Loucy (cell line): ENCODE data around the gene ASCC2.
"Not testable (repeated sequence)": the region's sequence is repeated elsewhere in the genome, so short reads cannot be mapped to it uniquely, and the experiment has no call there.

Experiments used
- H2AFZ ChIP-seq: fragments of 200-600 bp; sonication (generic); 2 replicates; pipeline ENCODE4 v1.6.0; 2016; ENCODE audit warnings: antibody characterized with exemption, mild to moderate bottlenecking, low read length, moderate library complexity
- H3F3A ChIP-seq: fragments of 200-600 bp; 2 replicates; pipeline ENCODE4 v1.6.0; 2016; ENCODE audit warnings: antibody characterized with exemption, low read depth, mild to moderate bottlenecking
- H3K27me3 ChIP-seq: fragments of 200-600 bp; sonication (generic); 2 replicates; pipeline ENCODE4 v1.6.1; 2014; ENCODE audit warnings: low read length, mild to moderate bottlenecking; ENCODE audit not compliant: insufficient read depth, poor library complexity, severe bottlenecking
- H3K36me3 ChIP-seq: fragments of 200-600 bp; sonication (generic); 2 replicates; pipeline ENCODE4 v1.6.1; 2016; ENCODE audit warnings: low read length; ENCODE audit not compliant: insufficient read depth
- H3K4me1 ChIP-seq: fragments of 200-600 bp; sonication (generic); 2 replicates; pipeline ENCODE4 v1.5.1; 2014; ENCODE audit warnings: low read length, mild to moderate bottlenecking; ENCODE audit not compliant: insufficient read depth, poor library complexity, severe bottlenecking
- H3K4me2 ChIP-seq: fragments of 200-600 bp; sonication (generic); 2 replicates; pipeline ENCODE4 v1.6.0; 2014; ENCODE audit warnings: antibody characterized with exemption, low read length, low read depth, mild to moderate bottlenecking; ENCODE audit not compliant: poor library complexity, severe bottlenecking
- H3K4me3 ChIP-seq: fragments of 200-600 bp; sonication (generic); 2 replicates; pipeline ENCODE4 v1.5.1; 2014; ENCODE audit warnings: low read length, mild to moderate bottlenecking, mixed read lengths; ENCODE audit not compliant: poor library complexity, severe bottlenecking
- H3K79me2 ChIP-seq: fragments of 200-600 bp; sonication (generic); 2 replicates; pipeline ENCODE4 v1.6.1; 2014; ENCODE audit warnings: low read length; ENCODE audit not compliant: insufficient read depth
- H3K9ac ChIP-seq: fragments of 200-600 bp; sonication (generic); 2 replicates; pipeline ENCODE4 v1.6.0; 2014; ENCODE audit warnings: mild to moderate bottlenecking, low read depth, low read length, moderate library complexity; ENCODE audit not compliant: poor library complexity, severe bottlenecking
- H3K9me2 ChIP-seq: fragments of 200-600 bp; sonication (generic); replicated peaks from 2 replicates; pipeline ENCODE4 v1.6.1; 2016; ENCODE audit warnings: low read depth, low read length, mixed read lengths
- H3K9me3 ChIP-seq: fragments of 200-600 bp; sonication (generic); 2 replicates; pipeline ENCODE4 v1.6.1; 2014; ENCODE audit warnings: mild to moderate bottlenecking, antibody characterized with exemption, low read length, low read depth; ENCODE audit not compliant: insufficient read depth
- H4K20me1 ChIP-seq: fragments of 200-600 bp; sonication (generic); 2 replicates; pipeline ENCODE4 v1.6.0; 2014; ENCODE audit warnings: antibody characterized with exemption, low read length, mild to moderate bottlenecking; ENCODE audit not compliant: insufficient read depth, poor library complexity, severe bottlenecking
- CTCF ChIP-seq: fragments of 200-600 bp; sonication (generic); conservative IDR thresholded peaks from 2 replicates; pipeline ENCODE4 v1.5.1; 2014; ENCODE audit warnings: mild to moderate bottlenecking, antibody characterized with exemption, low read length
- EZH2phosphoT487 ChIP-seq: fragments of 200-600 bp; IDR thresholded peaks from 2 replicates; pipeline ENCODE4 v1.6.1; 2018; ENCODE audit warnings: antibody characterized with exemption, mild to moderate bottlenecking, moderate library complexity, borderline replicate concordance

Gene ASCC2

DNA sequence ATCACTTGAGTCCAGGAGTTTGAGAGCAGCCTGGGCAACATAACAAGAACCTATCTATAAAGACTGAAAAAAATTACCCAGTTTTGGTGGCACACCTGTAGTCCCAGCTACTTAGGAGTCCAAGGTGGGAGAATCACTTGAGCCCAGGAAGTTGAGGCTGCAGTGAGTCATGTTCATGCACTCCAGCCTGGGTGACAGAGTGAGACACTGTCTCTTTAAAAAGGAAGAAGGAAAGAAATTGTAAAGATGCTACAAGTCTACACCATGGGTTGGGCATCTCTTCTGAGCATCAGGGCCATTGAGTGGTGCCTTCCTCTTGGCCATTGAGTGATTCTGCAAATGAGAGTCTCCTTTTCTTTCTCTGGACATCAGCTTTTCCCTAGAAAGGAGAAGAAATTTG, 29.2 kb upstream of the ASCC2 start:
- no peaks in the 10 kb centered on the region for H3K27me3 ChIP-seq
- H4K20me1 ChIP-seq: no peaks in the 10 kb centered on the region
- no peaks in the 10 kb centered on the region for H3F3A ChIP-seq
- H3K4me1 ChIP-seq: peaks cover under 1% of the 10 kb centered on the region
- no peak overlapping the region for H3K4me3 ChIP-seq
- no peaks in the 10 kb centered on the region for H3K79me2 ChIP-seq
- no peaks in the 10 kb centered on the region for H3K36me3 ChIP-seq
- no peaks in the 10 kb centered on the region for H3K9me3 ChIP-seq
- H2AFZ ChIP-seq: no peak overlapping the region
- H3K4me2 ChIP-seq: no peak overlapping the region
- TF ChIP-seq CTCF (no peak), EZH2phosphoT487 (no peak)
- no peak overlapping the region for H3K9ac ChIP-seq
- H3K9me2 ChIP-seq: no peaks in the 10 kb centered on the region

DNA sequence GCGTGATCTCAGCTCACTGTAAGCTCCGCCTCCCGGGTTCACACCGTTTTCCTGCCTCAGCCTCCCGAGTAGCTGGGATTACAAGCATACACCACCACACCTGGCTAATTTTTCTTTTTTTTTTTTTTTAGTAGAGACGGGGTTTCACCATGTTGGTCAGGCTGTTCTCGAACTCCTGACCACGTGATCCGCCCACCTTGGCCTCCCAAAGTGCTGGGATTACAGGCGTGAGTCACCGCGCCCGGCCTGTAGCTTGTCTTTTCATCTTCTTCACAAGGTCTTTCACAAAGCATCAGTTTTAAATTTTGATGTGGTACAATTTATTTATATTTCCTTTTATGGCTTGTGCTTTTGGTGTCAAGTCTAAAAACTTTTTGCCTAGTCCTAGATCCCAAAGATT, 27.5 kb upstream of the ASCC2 start:
- not testable (repeated sequence) for H3F3A ChIP-seq, H3K79me2 ChIP-seq, H3K36me3 ChIP-seq, H4K20me1 ChIP-seq, H2AFZ ChIP-seq, H3K4me2 ChIP-seq, H3K9me2 ChIP-seq, H3K9ac ChIP-seq, H3K27me3 ChIP-seq, H3K4me3 ChIP-seq, H3K4me1 ChIP-seq, H3K9me3 ChIP-seq

DNA sequence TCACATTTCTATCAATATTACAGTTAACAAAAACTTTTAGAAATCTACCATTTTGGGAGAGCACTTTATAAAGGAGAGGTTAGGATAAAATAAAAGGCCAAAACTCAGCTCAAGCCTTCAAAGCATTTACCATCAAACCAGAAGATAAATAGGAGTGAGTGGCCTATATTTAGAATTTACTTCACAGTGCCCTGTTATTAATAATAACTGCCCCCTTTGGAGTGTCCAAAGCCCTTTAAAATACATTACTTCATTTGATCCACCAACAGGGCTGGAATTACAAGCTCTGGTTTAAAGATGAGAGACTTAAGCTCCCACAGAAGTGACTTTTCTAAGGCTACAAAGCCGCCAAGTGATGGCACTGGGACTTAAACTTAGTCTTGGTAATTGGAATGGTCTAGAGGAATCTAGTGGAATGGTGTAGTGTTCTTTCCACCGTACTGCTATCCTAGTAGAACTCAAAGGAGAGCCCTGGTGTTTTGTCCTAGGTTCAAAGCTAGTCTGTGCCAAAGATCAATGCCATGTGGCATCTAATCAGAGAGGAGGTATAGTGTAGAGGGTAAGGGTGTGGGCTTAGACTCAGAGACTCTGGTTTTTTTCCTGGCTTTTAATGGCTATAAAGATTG, 23.7 kb upstream of the ASCC2 start:
- H3K4me1 ChIP-seq: no peaks in the 10 kb centered on the region
- H3K79me2 ChIP-seq: no peaks in the 10 kb centered on the region
- no peaks in the 10 kb centered on the region for H4K20me1 ChIP-seq
- H3K9me3 ChIP-seq: no peaks in the 10 kb centered on the region
- H3K9ac ChIP-seq: no peak overlapping the region
- H2AFZ ChIP-seq: no peak overlapping the region
- no peaks in the 10 kb centered on the region for H3K9me2 ChIP-seq
- H3F3A ChIP-seq: no peaks in the 10 kb centered on the region
- no peaks in the 10 kb centered on the region for H3K36me3 ChIP-seq
- TF ChIP-seq EZH2phosphoT487 (no peak), CTCF (no peak)
- H3K4me2 ChIP-seq: no peak overlapping the region
- no peak overlapping the region for H3K4me3 ChIP-seq
- H3K27me3 ChIP-seq: no peaks in the 10 kb centered on the region
